HFF-Myc (cell line): Measurements from ENCODE around the gene STAT5A.

Experiments used
- DNase-seq: peaks from one replicate; pipeline ENCODE4 v3.0.0-alpha.2; 2011; ENCODE audit warnings: low read depth; ENCODE audit errors: extremely low read depth
- H3K4me3 ChIP-seq: replicated peaks from 2 replicates; pipeline ENCODE4 v1.5.1; 2011; ENCODE audit warnings: low read depth, mild to moderate bottlenecking, control low read depth, low read length
- TF ChIP-seq, protein P1 (sequence below): IDR thresholded peaks from 2 replicates; pipeline ENCODE4 v1.5.1; 2012; ENCODE audit warnings: mild to moderate bottlenecking, low read depth, low read length, control low read depth; ENCODE audit errors: missing control alignments

The STAT5A gene

DNA sequence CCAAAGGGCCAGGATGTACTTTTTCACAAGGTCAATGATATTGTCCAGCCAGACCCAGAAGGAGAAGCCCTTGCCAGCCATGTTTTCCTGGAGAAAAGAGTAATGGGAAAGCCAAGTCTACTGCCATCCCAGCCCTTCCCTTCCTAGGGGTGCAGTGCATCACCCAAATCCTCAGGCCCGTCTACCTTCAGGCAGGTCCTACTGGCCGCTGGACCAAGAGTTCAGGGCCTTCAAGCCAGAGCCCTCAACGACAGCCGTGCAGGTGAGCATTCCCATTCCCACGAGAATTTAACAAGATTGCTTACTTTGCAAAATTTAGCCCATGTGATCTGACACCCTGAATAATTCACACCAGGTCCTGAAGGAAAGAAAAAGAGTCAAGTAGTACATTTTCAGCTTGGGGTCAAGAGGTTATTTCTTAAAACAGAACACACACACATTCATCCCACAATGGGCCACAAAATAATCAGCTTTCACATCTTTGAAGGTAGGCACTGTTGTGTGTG is 35.0 kb downstream of the STAT5A start:
- TF ChIP-seq, protein P1, sequence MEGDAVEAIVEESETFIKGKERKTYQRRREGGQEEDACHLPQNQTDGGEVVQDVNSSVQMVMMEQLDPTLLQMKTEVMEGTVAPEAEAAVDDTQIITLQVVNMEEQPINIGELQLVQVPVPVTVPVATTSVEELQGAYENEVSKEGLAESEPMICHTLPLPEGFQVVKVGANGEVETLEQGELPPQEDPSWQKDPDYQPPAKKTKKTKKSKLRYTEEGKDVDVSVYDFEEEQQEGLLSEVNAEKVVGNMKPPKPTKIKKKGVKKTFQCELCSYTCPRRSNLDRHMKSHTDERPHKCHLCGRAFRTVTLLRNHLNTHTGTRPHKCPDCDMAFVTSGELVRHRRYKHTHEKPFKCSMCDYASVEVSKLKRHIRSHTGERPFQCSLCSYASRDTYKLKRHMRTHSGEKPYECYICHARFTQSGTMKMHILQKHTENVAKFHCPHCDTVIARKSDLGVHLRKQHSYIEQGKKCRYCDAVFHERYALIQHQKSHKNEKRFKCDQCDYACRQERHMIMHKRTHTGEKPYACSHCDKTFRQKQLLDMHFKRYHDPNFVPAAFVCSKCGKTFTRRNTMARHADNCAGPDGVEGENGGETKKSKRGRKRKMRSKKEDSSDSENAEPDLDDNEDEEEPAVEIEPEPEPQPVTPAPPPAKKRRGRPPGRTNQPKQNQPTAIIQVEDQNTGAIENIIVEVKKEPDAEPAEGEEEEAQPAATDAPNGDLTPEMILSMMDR = no peak
- H3K4me3 ChIP-seq = no peak overlapping the region
- no peak for DNase-seq

DNA sequence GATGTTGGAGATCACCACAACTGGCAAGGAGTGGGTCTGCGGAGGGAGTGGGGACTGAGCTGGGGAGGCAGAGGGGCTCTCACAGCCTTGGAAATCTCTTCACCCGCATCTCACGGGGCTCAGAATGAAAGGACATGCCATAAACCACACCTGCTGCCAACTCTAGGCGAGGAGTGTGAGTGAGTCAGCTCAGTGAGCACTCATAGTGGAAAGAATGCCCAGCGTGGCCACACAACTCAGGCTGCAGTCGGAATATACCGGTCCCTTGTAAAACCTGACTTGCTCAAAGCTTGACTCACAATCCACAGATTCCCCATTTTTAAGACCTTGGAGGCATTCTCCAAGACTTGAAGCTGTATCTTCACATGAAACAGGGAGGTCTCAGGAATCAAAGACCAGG is 36.7 kb downstream of the STAT5A start:
- TF ChIP-seq, protein P1 = no peak
- no peak overlapping the region for H3K4me3 ChIP-seq
- peak; percentile 56 for DNase-seq

DNA sequence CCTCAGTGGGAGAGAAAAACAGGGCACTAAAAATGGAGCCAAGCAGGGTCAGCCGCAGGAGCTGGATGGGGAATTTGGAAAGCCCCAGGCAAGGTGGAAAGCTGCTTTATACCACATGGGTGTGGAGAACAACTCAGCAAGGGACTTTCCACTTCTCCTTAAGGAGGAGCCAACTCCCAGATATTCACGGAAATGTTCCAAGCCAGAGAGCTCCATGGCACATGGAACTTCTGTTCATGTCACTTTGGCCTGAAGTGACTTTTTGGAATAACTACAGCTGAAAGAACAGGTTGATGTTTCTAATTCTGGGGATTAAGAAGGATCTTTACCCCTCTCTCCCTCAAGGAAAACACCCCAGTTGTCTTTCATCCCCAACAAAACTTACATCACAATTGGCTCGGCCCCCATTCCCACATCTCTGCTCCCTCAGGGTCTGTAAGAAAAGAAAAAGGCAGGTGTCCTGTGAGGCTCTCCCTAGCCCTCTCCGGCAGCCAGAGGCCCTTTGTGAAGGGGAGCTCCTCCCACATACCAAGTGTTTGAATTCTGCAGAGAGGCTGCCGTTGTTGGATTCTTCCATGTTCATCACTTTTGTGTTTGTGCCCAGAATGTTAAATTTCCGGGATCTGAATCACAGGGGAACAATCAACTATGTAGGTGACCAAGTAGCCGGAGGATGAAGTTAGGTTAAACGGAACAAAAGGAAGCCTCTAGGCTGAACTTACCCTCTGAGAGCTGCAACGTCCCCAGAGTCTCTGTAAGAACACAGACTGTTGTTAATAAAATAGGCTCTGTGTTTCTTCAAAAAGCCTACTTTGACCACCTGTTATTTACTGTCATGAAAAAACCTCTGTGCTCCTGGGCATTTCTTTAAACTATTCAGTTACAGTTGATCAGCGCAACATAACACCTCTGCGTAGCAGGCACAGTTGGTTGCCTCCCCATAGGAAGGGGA is 41.0 kb downstream of the STAT5A start:
- TF ChIP-seq, protein P1 = no peak
- DNase-seq = peak; percentile 52
- no peak overlapping the region for H3K4me3 ChIP-seq

DNA sequence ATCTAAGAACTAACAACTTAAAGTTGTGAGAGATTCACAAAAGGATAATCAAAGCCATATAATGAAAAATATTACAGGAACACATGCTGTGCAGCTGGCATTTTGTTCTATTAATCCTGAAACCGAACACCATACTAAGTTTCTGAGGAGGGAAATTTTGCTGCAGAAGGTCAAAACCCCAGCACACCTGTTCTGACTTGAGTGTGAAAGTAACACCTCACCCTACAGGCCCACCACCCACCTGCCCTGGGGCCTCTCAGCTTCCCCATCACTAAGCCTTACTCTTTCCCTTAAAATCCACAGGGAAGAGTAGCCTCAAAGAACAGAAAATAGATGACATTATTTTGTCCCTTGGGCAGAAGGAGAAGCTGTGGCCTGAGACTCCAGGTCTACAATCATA is 44.8 kb downstream of the STAT5A start:
- TF ChIP-seq, protein P1 = no peak
- no peak overlapping the region for H3K4me3 ChIP-seq
- DNase-seq = no peak

DNA sequence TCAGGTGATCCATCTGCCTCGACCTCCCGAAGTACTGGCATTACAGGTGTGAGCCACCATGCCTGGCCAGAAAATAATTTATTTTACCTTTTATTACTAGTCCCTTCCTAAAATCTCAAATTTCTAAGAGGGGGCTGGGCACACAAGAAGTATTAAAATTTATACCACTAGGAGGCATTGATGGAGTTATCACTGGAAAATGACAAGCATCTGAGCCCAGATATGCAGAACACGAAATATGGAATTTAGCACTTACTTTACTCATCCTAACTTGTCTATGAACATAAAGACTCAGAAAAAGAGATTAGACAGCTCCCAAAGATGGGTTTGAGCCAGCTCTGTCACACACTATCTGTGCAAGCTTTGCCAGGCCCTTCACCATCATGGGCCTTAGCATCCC is 46.4 kb downstream of the STAT5A start:
- DNase-seq = no peak
- TF ChIP-seq, protein P1 = no peak
- no peak overlapping the region for H3K4me3 ChIP-seq

DNA sequence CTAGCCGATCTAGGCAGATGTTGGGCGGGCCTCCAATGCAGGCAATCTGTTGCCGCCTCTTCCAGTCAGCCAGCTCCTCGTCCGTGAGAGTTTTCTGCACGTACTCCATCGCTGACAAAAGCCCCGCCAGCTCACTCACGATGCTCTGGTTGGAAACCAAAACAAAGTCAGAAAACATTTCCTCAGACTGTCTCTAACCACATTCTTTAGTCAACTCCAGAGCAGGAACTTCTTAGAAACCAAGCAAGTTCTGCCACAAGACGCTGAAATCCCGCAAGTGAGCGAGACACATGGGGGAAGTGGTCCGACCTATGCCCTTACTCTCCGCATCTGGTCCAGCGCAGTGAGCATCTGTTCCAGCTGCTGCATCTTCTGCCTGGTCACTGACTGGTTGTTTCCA is 49.1 kb downstream of the STAT5A start:
- TF ChIP-seq, protein P1 = no peak
- no peak overlapping the region for H3K4me3 ChIP-seq
- DNase-seq = no peak
